AG09319 (cell line): ENCODE results near the gene DDAH1.

Experiments
- DNase-seq: peaks from one replicate; pipeline ENCODE4 v3.0.0-alpha.2; 2010; ENCODE audit warnings: low read depth; ENCODE audit errors: extremely low read depth
- CTCF ChIP-seq: IDR thresholded peaks from 2 replicates; pipeline ENCODE4 v1.5.1; 2011; ENCODE audit warnings: low read depth, mild to moderate bottlenecking, inconsistent platforms, low read length, moderate library complexity

DDAH1 gene

DNA sequence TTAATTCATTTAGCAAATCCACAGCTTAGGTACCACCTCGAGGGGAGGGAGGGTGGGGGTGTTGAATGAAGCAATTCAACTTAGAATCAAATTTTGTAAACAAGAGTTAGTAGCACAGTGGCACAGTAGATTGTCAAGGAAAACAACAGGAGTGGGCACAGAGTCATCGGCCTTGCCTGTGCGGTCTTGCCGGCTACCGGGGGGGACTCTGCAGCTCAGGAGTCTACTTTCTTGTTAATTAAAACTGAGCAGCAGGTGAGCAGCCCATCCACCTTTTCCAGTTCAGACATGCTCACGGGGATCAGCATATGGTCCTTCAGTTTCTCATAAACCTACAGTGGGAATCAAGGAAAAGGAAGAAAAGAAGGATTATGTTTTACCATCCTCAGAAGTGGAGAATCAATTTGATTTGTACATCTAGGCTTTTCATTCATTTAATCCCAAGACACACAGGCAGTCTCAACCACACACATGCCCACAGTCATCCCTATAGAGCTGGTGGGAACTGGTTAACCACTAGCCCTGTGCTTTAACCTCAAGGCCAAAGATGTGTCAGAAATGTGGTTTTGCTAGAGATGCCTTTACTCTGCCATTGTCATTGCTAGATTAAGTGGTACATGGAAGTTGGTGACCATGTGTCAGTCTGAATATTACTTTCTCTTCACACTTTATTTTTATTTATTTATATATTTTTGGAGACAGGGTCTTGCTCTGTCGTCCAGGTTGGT, 143.6 kb downstream of the DDAH1 start:
- no peak for DNase-seq
- TF ChIP-seq CTCF, result no peak

DNA sequence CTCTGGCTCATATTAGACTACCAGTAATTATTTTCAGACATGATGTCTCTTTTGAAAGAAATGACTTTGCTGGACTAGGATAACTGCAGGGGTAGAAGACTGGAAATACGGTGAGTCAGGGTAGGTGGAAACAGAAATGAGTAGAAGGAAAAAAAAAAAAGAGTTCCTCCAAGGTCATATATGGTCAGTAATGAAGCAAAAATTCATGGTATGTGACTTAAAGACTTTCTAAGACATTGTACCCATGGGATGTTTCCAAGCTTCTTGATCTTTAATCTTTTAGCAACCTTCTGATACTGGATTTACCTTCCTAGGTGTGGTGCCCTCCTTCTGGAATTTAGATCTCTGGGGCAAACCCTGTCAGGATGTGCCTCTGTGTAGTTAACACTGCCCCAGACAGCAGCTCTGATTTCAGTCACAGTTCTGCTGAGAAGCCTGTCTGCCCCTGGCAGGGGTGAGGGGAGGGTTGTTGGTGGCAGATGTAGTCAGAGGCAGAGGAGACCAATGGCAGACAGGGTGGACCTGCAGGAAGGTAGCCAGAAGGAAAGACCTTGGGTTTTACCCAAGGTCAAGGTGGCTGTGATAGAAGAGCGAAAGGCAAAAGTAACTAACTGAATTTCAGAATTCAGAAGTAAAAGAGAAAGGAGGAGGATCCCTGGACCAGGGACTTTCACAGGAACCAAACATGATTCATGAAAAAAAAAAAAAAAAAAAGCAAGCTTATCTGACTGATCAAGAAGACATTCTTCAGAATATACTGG, 144.4 kb downstream of the DDAH1 start:
- no peak for DNase-seq
- TF ChIP-seq CTCF, result no peak

GRCh38 chr1:85319931-85320330, 145.0 kb downstream of the DDAH1 start:
- TF ChIP-seq CTCF, result no peak
- DNase-seq, result no peak

GRCh38 chr1:85319491-85319890, 145.5 kb downstream of the DDAH1 start:
- no peak for DNase-seq
- no peak for TF ChIP-seq CTCF

GRCh38 chr1:85318217-85318616, 146.7 kb downstream of the DDAH1 start:
- no peak for DNase-seq
- no peak for TF ChIP-seq CTCF

GRCh38 chr1:85317560-85317959, 147.4 kb downstream of the DDAH1 start:
- no peak for TF ChIP-seq CTCF
- DNase-seq, result no peak

- no peak for DNase-seq
- TF ChIP-seq CTCF, result no peak
Observed at GRCh38 chr1:85316321-85316720, 148.6 kb downstream of the DDAH1 start.
